IMR-90 (cell line): ENCODE results near the gene RIPPLY3. TPM values are rescaled to one million over a fixed set of nuclear protein-coding genes. Genes with fewer than 3 reads are reported as not detected.

Experiments used
- ATAC-seq: fragments of 200-7000 bp; cut with Tn5 transposase; 2 replicates; pipeline ENCODE4 v1.9.1; 2020; ENCODE audit warnings: low read depth, mild to moderate bottlenecking, moderate library complexity
- BruUV-seq: library from RNA; stranded (reverse); fragments of 400-500 nt; replicated peaks from 2 replicates; lab custom pipeline; 2021; lab: Mats Ljungman, UMichigan
- CTCF ChIA-PET: fragments of 300-600 bp; formaldehyde crosslinking; extraction: SDS; loops from one replicate; lab custom pipeline; 2021; ENCODE audit warnings: antibody characterized with exemption; lab: Yijun Ruan, JAX
- POLR2A ChIA-PET: fragments of 300-600 bp; sonication (Branson Sonifier 250); formaldehyde crosslinking; loops from one replicate; lab custom pipeline; 2022; ENCODE audit warnings: antibody characterized with exemption; ENCODE audit not compliant: unreplicated experiment; lab: Charles Lee
- DNase-seq: peaks from one replicate; pipeline ENCODE4 v3.0.0; 2013
- H2AFZ ChIP-seq: replicated peaks from 2 replicates; pipeline ENCODE3; 2013; ENCODE audit warnings: low read length, mild to moderate bottlenecking; ENCODE audit not compliant: poor library complexity
- H2AK5ac ChIP-seq: 2 replicates; pipeline ENCODE4 v1.6.1; 2013; ENCODE audit warnings: low read depth, low read length, inconsistent platforms
- H2AK9ac ChIP-seq: replicated peaks from 2 replicates; pipeline ENCODE3; 2013; ENCODE audit warnings: mild to moderate bottlenecking, low read depth, low read length, moderate library complexity; ENCODE audit not compliant: poor library complexity
- H2BK120ac ChIP-seq: 2 replicates; pipeline ENCODE4 v1.6.1; 2013; ENCODE audit warnings: low read depth, low read length, inconsistent platforms
- H2BK15ac ChIP-seq: 3 replicates; pipeline ENCODE4 v1.6.1; 2013; ENCODE audit warnings: low read depth, low read length, inconsistent platforms
- H2BK20ac ChIP-seq: 2 replicates; pipeline ENCODE4 v1.6.1; 2013; ENCODE audit warnings: low read depth, mild to moderate bottlenecking, inconsistent platforms, low read length, moderate library complexity
- H2BK5ac ChIP-seq: 2 replicates; pipeline ENCODE4 v1.6.1; 2013; ENCODE audit warnings: mild to moderate bottlenecking, low read depth, low read length, inconsistent platforms; ENCODE audit not compliant: poor library complexity, severe bottlenecking
- H3K14ac ChIP-seq: replicated peaks from 2 replicates; pipeline ENCODE4 v1.6.1; 2013; ENCODE audit warnings: low read depth, low read length, inconsistent platforms
- H3K18ac ChIP-seq: 2 replicates; pipeline ENCODE4 v1.6.1; 2013; ENCODE audit warnings: low read depth, low read length, control low read depth
- H3K23ac ChIP-seq: 2 replicates; pipeline ENCODE4 v1.6.1; 2013; ENCODE audit warnings: low read depth, low read length, inconsistent platforms
- H3K27ac ChIP-seq: 2 replicates; pipeline ENCODE4 v1.5.1; 2013; ENCODE audit warnings: mild to moderate bottlenecking, control low read depth, low read length; ENCODE audit not compliant: insufficient read depth
- H3K27me3 ChIP-seq: 2 replicates; pipeline ENCODE4 v1.6.1; 2013; ENCODE audit warnings: low read length; ENCODE audit not compliant: control insufficient read depth, insufficient read depth
- H3K36me3 ChIP-seq: 2 replicates; pipeline ENCODE4 v1.6.1; 2013; ENCODE audit warnings: low read length, mixed read lengths; ENCODE audit not compliant: control insufficient read depth, insufficient read depth
- H3K4ac ChIP-seq: 2 replicates; pipeline ENCODE4 v1.6.1; 2013; ENCODE audit warnings: low read depth, low read length, inconsistent platforms
- H3K4me1 ChIP-seq: 2 replicates; pipeline ENCODE4 v1.6.1; 2013; ENCODE audit warnings: low read length, mixed read lengths; ENCODE audit not compliant: control insufficient read depth, insufficient read depth
- H3K4me2 ChIP-seq: 2 replicates; pipeline ENCODE4 v1.6.1; 2013; ENCODE audit warnings: low read depth, mild to moderate bottlenecking, control low read depth, low read length, moderate library complexity
- H3K4me3 ChIP-seq: 2 replicates; pipeline ENCODE4 v1.5.1; 2013; ENCODE audit warnings: low read depth, mild to moderate bottlenecking, control low read depth, low read length, moderate library complexity; ENCODE audit not compliant: insufficient read depth
- H3K56ac ChIP-seq: 2 replicates; pipeline ENCODE4 v1.6.1; 2013; ENCODE audit warnings: low read length, inconsistent platforms; ENCODE audit not compliant: insufficient read depth; ENCODE audit errors: extremely low read depth
- H3K79me1 ChIP-seq, 2 experiments: 2 replicates each; pipeline ENCODE4 v1.6.1; 2013; ENCODE audit warnings: low read length in 2 of 2, inconsistent platforms in 1 of 2, low read depth in 1 of 2
- H3K9ac ChIP-seq: 2 replicates; pipeline ENCODE4 v1.6.1; 2013; ENCODE audit warnings: low read depth, low read length, control low read depth
- H3K9me1 ChIP-seq: 2 replicates; pipeline ENCODE4 v1.6.1; 2013; ENCODE audit warnings: low read length, inconsistent platforms; ENCODE audit not compliant: insufficient read depth
- H3K9me3 ChIP-seq: 2 replicates; pipeline ENCODE4 v1.6.1; 2013; ENCODE audit warnings: low read length; ENCODE audit not compliant: control insufficient read depth, insufficient read depth
- H4K20me1 ChIP-seq: 2 replicates; pipeline ENCODE4 v1.6.1; 2013; ENCODE audit warnings: low read length, inconsistent platforms; ENCODE audit not compliant: insufficient read depth
- H4K5ac ChIP-seq: 2 replicates; pipeline ENCODE4 v1.6.1; 2013; ENCODE audit warnings: mild to moderate bottlenecking, low read depth, low read length, control low read depth
- H4K8ac ChIP-seq, 2 experiments: 2 replicates each; pipeline ENCODE4 v1.6.1; 2013; ENCODE audit warnings: low read depth in 2 of 2, low read length in 2 of 2, control low read depth in 1 of 2, inconsistent platforms in 1 of 2
- H4K91ac ChIP-seq: 2 replicates; pipeline ENCODE4 v1.6.1; 2013; ENCODE audit warnings: low read depth, low read length, inconsistent platforms; ENCODE audit not compliant: insufficient read depth
- BHLHE40 ChIP-seq: fragments of 150-350 bp; IDR thresholded peaks from 2 replicates; pipeline ENCODE4 v1.6.1; 2016; ENCODE audit warnings: mild to moderate bottlenecking, low read depth, low read length
- CEBPB ChIP-seq: IDR thresholded peaks from 2 replicates; pipeline ENCODE4 v1.6.1; 2012; ENCODE audit warnings: low read depth, low read length, improper control_type of control experiment
- CHD1 ChIP-seq: IDR thresholded peaks from 2 replicates; pipeline ENCODE4 v1.6.1; 2012; ENCODE audit warnings: low read depth, low read length, improper control_type of control experiment
- FOS ChIP-seq: fragments of 150-350 bp; IDR thresholded peaks from 2 replicates; pipeline ENCODE4 v1.6.1; 2016; ENCODE audit warnings: low read depth, low read length
- MAFK ChIP-seq: IDR thresholded peaks from 2 replicates; pipeline ENCODE4 v1.6.1; 2012; ENCODE audit warnings: low read depth, low read length, improper control_type of control experiment
- MAZ ChIP-seq: IDR thresholded peaks from 2 replicates; pipeline ENCODE4 v1.6.1; 2012; ENCODE audit warnings: low read depth, mild to moderate bottlenecking, low read length, improper control_type of control experiment, moderate library complexity, borderline replicate concordance
- MXI1 ChIP-seq: IDR thresholded peaks from 2 replicates; pipeline ENCODE4 v1.6.1; 2012; ENCODE audit warnings: low read depth, mild to moderate bottlenecking, low read length, moderate library complexity, borderline replicate concordance
- NFE2L2 ChIP-seq: fragments of 150-350 bp; IDR thresholded peaks from 2 replicates; pipeline ENCODE4 v1.6.1; 2016; ENCODE audit warnings: low read depth, mild to moderate bottlenecking, low read length
- POLR2A ChIP-seq: IDR thresholded peaks from 2 replicates; pipeline ENCODE4 v1.6.1; 2012; ENCODE audit warnings: mild to moderate bottlenecking, low read depth, low read length
- RAD21 ChIP-seq: IDR thresholded peaks from 2 replicates; pipeline ENCODE4 v1.6.1; 2012; ENCODE audit warnings: low read length, improper control_type of control experiment
- RCOR1 ChIP-seq: IDR thresholded peaks from 2 replicates; pipeline ENCODE4 v1.6.1; 2012; ENCODE audit warnings: mild to moderate bottlenecking, low read length, improper control_type of control experiment; ENCODE audit not compliant: insufficient replicate concordance
- RFX5 ChIP-seq: IDR thresholded peaks from 2 replicates; pipeline ENCODE4 v1.8.0; 2012; ENCODE audit warnings: low read depth, mild to moderate bottlenecking, low read length, moderate library complexity
- SMC3 ChIP-seq: fragments of 150-350 bp; IDR thresholded peaks from 2 replicates; pipeline ENCODE4 v1.6.1; 2016; ENCODE audit warnings: low read depth, mild to moderate bottlenecking, antibody characterized with exemption, low read length, moderate library complexity
- WGBS, 2 experiments: methylation state at CpG; one replicate each; pipeline versions ENCODE4 v1.1.5 to v1.1.7; 2013; ENCODE audit warnings: missing lambda C conversion rate in 2 of 2; ENCODE audit not compliant: insufficient read length in 1 of 2; ENCODE audit errors: extremely low coverage in 2 of 2; 5-methylcytosine and 5-hydroxymethylcytosine counted together
- dilution Hi-C: fragments of 300-500 bp; cut with HindIII; formaldehyde crosslinking; loops from one replicate; pipeline ENCODE4 v1.14.3; 2018; ENCODE audit warnings: low sequenced_read_pairs; ENCODE audit not compliant: unreplicated experiment
- in situ Hi-C: fragments of 300-500 bp; cut with MboI; formaldehyde crosslinking; loops from 3 replicates; pipeline ENCODE4 v1.14.3; 2019; ENCODE audit warnings: low sequenced_read_pairs, inconsistent platforms, mixed read lengths
- intact Hi-C: fragments of 100-400 bp; cut with micrococcal nuclease; formaldehyde crosslinking; loops from 2 replicates; pipeline ENCODE4 v1.10.0; 2022
- polyA plus RNA-seq, 3 experiments: library from polyadenylated mRNA; depleted of rRNA; stranded (reverse); fragments of >200 nt; gene quantifications; 2 replicates each; pipeline ENCODE4 v1.2.3, GENCODE V29; 2012; ENCODE audit warnings: low replicate concordance in 1 of 3
- total RNA-seq: library from RNA; depleted of rRNA; stranded (reverse); fragments of >200 nt; gene quantifications from 2 replicates; pipeline ENCODE4 v1.2.3, GENCODE V29; 2012
- TF ChIP-seq, protein P1 (sequence below): conservative IDR thresholded peaks from 2 replicates; pipeline ENCODE4 v1.5.1; 2012; ENCODE audit warnings: mild to moderate bottlenecking, low read depth, low read length, improper control_type of control experiment
- TF ChIP-seq, protein P2 (sequence below): fragments of 150-350 bp; IDR thresholded peaks from 2 replicates; pipeline ENCODE4 v1.6.1; 2017; ENCODE audit warnings: mild to moderate bottlenecking, antibody characterized with exemption, low read length, low read depth
- TF ChIP-seq, protein P3 (sequence below): fragments of 150-350 bp; IDR thresholded peaks from 2 replicates; pipeline ENCODE4 v1.6.1; 2016; ENCODE audit warnings: low read depth, mild to moderate bottlenecking, low read length, moderate library complexity, borderline replicate concordance

The RIPPLY3 gene
- total and polyA plus RNA-seq, 2 of the 4 experiments (the other 2 are of a cell fraction), result 0.10 TPM; not detected in 1

DNA sequence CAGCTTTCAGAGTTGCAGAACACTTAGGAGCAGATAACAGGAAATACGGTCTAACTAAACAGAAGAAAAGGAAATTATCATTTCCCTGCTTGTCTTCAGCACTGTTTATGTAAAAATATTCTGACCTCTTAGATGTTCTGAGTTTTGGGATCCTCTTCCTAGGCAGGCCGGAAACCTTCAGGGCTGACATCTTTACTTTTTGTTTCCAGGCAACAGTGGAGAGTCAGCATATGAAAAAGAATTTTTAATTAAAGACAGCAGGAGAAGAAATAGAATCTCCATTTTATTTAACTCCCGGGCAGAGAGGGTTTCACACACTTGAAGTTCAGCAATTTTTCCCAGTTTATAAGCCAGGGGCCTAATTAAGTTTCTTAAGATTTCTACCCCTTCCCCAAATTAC, 5.1 kb upstream of the RIPPLY3 start:
- no peaks in the 10 kb centered on the region for H3K9me1 ChIP-seq
- no peak for TF ChIP-seq CHD1
- TF ChIP-seq RFX5, result no peak
- TF ChIP-seq, protein P1, sequence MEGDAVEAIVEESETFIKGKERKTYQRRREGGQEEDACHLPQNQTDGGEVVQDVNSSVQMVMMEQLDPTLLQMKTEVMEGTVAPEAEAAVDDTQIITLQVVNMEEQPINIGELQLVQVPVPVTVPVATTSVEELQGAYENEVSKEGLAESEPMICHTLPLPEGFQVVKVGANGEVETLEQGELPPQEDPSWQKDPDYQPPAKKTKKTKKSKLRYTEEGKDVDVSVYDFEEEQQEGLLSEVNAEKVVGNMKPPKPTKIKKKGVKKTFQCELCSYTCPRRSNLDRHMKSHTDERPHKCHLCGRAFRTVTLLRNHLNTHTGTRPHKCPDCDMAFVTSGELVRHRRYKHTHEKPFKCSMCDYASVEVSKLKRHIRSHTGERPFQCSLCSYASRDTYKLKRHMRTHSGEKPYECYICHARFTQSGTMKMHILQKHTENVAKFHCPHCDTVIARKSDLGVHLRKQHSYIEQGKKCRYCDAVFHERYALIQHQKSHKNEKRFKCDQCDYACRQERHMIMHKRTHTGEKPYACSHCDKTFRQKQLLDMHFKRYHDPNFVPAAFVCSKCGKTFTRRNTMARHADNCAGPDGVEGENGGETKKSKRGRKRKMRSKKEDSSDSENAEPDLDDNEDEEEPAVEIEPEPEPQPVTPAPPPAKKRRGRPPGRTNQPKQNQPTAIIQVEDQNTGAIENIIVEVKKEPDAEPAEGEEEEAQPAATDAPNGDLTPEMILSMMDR, result no peak
- TF ChIP-seq CEBPB, result no peak
- no peak for TF ChIP-seq BHLHE40
- TF ChIP-seq RAD21, result no peak
- TF ChIP-seq, protein P2, sequence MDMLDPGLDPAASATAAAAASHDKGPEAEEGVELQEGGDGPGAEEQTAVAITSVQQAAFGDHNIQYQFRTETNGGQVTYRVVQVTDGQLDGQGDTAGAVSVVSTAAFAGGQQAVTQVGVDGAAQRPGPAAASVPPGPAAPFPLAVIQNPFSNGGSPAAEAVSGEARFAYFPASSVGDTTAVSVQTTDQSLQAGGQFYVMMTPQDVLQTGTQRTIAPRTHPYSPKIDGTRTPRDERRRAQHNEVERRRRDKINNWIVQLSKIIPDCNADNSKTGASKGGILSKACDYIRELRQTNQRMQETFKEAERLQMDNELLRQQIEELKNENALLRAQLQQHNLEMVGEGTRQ, result no peak
- TF ChIP-seq POLR2A, result no peak
- TF ChIP-seq MAFK, result no peak
- TF ChIP-seq NFE2L2, result no peak
- TF ChIP-seq, protein P3, sequence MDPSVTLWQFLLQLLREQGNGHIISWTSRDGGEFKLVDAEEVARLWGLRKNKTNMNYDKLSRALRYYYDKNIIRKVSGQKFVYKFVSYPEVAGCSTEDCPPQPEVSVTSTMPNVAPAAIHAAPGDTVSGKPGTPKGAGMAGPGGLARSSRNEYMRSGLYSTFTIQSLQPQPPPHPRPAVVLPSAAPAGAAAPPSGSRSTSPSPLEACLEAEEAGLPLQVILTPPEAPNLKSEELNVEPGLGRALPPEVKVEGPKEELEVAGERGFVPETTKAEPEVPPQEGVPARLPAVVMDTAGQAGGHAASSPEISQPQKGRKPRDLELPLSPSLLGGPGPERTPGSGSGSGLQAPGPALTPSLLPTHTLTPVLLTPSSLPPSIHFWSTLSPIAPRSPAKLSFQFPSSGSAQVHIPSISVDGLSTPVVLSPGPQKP, result no peak
- no peak for TF ChIP-seq RCOR1
- TF ChIP-seq MXI1, result no peak
- TF ChIP-seq SMC3, result no peak
- TF ChIP-seq FOS, result no peak
- no peak for TF ChIP-seq MAZ
- in situ Hi-C loops (no loop called here), intact Hi-C loops (no loop called here), dilution Hi-C loops (no loop called here)
- H3K56ac ChIP-seq, result no peak overlapping the region
- H2BK5ac ChIP-seq, result no peak overlapping the region
- DNase-seq, result no peak
- no peak overlapping the region for H2AK5ac ChIP-seq
- H2AFZ ChIP-seq, result no peak overlapping the region
- H4K5ac ChIP-seq, result no peak overlapping the region
- no peak overlapping the region for H3K18ac ChIP-seq
- H3K4ac ChIP-seq, result no peak overlapping the region
- no peak overlapping the region for H4K8ac ChIP-seq
- H2BK20ac ChIP-seq, result no peak overlapping the region
- no peaks in the 10 kb centered on the region for H3K36me3 ChIP-seq
- H2BK120ac ChIP-seq, result no peak overlapping the region
- ChIA-PET CTCF (no interaction called here), POLR2A (no interaction called here)
- no TSS peak for BruUV-seq
- no peak overlapping the region for H3K27ac ChIP-seq
- no peak overlapping the region for H4K91ac ChIP-seq
- H4K20me1 ChIP-seq, result no peaks in the 10 kb centered on the region
- H2AK9ac ChIP-seq, result no peak overlapping the region
- no peak overlapping the region for H3K23ac ChIP-seq
- no peak for ATAC-seq
- WGBS, 2 experiments, result no CpG with 5 or more reads among the region's 3 CpGs
- no peak overlapping the region for H2BK15ac ChIP-seq
- H3K14ac ChIP-seq, result no peak overlapping the region
- no peak overlapping the region for H3K4me3 ChIP-seq
- H3K79me1 ChIP-seq, result no peaks in the 10 kb centered on the region
- H3K9ac ChIP-seq, result no peak overlapping the region
- H3K27me3 ChIP-seq, result peaks cover 29% of the 10 kb centered on the region
- no peak overlapping the region for H3K4me2 ChIP-seq
- no peaks in the 10 kb centered on the region for H3K4me1 ChIP-seq
- no peaks in the 10 kb centered on the region for H3K9me3 ChIP-seq
